Right ventricle myocardium superior (tissue), 1 donor: Measurements from ENCODE around the gene FAM168B. TPM values are rescaled to one million over a fixed set of nuclear protein-coding genes. Genes with fewer than 3 reads are reported as not detected.

Experiments
- ATAC-seq: fragments of 200-7000 bp; cut with Tn5 transposase; one replicate; pipeline ENCODE4 v1.9.1; 2020; ENCODE audit warnings: mild to moderate bottlenecking; ENCODE audit not compliant: poor library complexity
- DNase-seq: peaks from one replicate; pipeline ENCODE4 v3.0.0-alpha.2; 2020
- intact Hi-C: fragments of 100-400 bp; cut with DNase I; formaldehyde crosslinking; loops from one replicate; pipeline ENCODE4 v1.11.2; 2022
- total RNA-seq: library from RNA; stranded (reverse); fragmentation: NEBNext Ultra II Directional; extraction: Animal tissue kit (Norgen Biotek cat#: 25700); gene quantifications from one replicate; pipeline ENCODE4 v1.2.1, GENCODE V29; 2021
- donor health status: DM: no; HTN: yes; CAD: no; lungs with severe emphysema.

The FAM168B gene
- total RNA-seq, 1 donor from 2014 or later, result 83.6 TPM

DNA sequence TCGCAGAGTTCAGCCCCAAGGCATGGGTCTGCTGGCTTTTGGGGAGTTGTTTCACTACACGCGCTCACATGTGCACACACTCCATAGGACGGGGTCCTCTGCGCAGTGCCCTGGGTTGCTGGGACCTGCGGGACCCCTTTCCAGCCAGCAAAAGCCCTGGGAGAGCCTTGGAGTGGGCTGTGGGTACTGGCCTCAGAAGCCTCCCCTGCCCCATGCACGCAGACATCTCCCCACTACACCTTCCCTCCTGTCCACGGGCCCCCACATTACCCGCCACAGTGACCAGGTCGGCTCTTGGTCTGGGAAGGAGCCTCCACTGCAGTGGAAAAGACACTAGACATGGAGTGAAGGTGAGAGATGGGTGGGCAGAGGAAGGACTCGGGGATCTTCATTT is 48.5 kb downstream of the FAM168B start:
- ATAC-seq, result no peak
- intact Hi-C loops, result no loop called here
- no peak for DNase-seq

DNA sequence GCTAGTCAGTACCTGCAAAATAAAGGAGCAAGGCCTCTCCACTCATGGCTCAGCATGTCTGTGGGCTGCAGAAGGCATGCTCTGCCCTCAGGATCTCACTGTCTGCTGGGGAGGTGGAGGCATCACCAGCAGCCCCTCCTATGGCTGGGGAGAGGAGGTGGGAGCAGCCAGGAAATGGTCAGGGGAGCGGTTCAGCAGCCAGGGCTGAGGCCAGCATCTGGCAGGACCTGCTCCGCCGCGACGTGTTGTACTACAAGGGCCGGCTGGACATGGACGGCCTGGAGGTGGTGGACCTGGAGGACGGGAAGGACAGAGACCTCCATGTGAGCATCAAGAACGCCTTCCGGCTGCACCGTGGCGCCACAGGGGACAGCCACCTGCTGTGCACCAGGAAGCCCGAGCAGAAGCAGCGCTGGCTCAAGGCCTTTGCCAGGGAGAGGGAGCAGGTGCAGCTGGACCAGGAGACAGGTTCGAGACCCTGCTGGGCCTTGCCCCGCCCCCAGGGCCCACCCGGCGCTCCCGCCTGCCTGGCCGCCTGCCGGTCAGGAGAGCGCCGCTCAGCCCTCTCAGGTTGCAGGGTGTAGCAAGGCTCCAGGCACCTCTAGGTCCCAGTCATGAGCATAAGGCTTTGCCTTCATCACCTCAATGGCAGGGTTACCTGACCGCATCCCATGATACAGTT is 49.0 kb downstream of the FAM168B start:
- DNase-seq (no peak), ATAC-seq (no peak)
- intact Hi-C loops, result no loop called here

DNA sequence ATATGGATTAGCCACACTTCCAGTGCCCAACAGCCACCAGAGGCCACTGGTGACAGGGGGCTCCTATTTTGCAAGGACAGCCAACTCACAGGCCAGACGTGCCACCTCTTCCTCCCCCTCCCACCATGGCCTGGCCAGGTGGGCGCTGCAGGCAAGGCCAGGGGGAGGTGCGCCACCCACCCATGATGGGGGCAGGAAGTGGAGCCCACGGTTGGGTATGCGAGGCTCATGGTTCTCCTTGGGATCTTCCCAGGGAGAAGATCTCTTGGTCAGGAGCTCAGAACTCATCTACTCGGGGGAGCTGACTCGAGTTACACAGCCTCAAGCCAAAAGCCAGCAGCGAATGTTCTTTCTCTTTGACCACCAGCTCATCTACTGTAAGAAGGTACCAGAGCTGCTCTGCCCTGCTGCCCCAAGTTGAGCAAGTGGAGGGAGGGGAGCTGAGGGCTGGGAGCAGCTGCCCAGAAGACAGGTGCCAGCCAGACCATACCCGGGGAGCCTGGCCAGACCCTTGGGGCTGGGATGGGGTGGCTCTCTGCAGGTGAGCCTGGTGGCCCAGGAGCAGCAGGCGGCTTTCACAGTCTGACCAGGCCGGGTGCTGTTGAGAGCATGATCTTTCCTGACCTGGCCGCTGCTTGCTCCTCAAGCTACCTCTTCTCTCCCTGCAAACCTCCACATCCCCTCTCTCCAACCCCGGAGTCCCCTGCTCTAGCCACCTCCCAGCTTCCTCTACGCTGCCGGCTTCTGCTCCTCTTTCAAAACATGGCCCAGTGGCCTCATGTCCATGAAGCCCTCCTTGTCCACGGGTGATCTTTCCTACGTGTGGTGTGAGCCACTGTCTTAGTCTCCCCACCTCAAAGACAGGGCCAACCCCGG is 49.8 kb downstream of the FAM168B start:
- intact Hi-C loops, result no loop called here
- no peak for ATAC-seq
- DNase-seq, result no peak

DNA sequence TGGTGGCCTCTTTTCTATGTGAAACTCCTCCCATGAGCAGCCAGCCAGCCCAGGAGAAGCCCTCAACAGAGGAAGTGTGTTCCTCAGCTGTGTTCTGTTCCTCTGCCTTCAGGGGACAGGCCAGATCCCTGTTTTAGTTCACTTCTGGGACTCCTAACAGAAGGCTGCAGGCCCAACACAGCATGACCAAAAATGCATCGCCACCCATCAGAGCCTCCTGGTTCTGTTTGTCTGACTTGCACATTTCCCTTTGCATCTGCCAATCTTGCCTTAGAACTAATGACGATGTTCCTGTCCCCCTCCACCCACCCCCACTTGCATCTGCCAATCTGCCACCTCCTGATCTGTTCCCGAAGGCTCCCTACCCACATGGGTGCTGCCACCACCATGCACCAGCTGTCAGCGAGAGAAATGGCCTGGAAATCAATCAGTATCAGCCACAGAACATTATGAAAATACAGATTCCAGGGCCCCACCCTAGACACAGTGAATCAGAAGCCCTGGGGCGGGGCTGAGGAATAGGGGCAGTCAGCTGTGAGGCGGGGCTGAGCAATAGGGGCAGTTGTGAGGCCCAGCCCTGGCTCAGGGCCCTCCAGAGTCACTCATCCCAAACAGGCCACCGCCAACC is 51.0 kb downstream of the FAM168B start:
- DNase-seq, result no peak

DNA sequence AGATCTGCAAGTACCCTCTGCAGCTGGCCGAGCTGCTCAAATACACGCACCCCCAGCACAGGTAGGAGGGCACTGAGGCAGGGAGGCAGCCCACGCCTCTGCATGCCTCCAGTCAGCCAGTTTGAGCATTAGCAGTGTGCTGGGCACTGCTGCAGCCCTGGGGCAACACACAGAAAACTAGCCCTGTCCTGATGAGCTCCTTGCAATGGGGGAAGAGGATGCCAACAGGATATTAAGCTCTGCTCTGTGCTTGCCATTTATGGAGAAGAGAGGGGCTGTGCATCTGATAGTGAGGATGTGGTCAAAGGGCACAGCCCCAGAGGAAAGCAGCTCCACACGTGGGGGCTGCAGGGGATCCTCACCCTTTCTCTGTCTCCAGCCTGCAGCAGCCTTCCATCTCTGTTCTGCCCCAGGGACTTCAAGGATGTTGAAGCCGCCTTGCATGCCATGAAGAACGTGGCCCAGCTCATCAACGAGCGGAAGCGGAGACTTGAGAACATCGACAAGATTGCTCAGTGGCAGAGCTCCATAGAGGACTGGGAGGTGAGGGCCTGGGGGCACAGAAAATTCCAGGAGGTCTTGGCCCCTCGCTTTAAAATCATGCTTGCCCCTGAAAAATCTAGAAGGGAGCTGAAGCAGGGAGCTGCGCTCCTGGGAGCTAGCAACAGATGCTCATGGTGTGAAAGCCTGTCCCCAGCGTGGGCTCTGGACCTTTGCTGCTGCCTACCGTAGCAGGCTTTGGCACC is 51.7 kb downstream of the FAM168B start:
- intact Hi-C loops, result no loop called here
- ATAC-seq, result no peak
- DNase-seq, result no peak

More for the DNA sequence above, 51.0 kb downstream of the FAM168B start:
- ATAC-seq, result no peak
- intact Hi-C loops, result no loop called here

DNA sequence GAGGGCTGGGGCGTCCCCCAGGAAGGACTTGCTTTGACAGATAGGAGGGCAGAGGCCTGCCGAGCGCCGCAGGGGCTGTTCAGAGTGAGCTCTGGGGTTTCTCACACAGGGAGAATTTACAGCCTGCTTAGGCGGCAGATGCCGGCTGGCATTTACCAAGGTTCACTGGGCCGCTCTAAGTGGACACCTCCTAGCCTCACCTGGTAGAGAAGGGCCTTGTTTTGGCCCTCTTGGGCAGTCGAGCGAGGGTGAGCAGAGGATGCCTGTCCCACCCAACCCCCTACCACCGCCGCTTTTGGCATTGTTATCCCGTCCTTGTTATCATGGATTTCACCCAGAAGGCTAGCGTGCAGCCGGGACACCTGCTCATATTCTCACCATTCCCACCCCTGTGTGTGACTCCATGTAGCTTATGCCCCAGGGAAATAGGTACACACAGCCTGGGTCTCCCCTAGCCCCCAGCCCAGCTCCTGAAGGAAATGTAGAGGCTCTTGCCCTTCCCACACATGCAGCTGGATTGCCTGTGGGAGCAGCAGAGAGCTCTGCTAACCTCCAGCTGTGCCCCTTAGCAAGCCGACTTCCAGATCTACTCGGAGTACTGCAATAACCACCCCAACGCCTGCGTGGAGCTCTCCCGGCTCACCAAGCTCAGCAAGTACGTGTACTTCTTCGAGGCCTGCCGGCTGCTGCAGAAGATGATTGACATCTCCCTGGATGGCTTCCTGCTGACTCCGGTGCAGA is 52.4 kb downstream of the FAM168B start:
- no peak for DNase-seq
- no peak for ATAC-seq
- intact Hi-C loops, result no loop called here

DNA sequence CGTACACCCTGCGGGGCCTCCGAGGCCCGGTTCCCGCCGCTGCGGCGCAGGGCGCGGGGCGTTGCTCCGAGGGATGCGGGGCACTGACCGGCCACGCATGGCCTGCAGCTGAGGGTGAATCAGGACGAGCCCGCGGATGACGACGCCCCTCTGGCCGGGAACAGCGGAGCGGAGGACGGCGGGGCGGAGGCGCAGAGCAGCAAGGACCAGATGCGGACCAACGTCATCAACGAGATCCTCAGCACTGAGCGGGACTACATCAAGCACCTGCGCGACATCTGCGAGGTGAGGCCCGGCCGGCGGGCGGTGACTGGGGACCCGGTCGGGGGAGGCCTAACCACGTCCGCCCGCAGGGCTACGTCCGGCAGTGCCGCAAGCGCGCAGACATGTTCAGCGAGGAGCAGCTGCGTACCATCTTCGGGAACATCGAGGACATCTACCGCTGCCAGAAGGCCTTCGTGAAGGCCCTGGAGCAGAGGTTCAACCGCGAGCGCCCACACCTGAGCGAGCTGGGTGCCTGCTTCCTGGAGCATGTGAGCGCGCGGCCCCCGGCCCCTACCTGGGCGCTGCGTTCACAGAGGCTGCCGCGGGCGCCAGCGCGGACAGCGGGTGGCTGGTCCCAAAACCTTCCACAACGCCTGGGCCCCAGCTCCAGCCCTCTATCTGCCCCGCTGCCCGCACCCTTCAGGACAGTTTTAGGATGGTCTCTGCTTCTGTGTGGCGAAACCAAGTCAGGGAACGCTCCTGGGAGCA is 53.2 kb downstream of the FAM168B start:
- ATAC-seq, result no peak
- no peak for DNase-seq
- intact Hi-C loops, result no loop called here

DNA sequence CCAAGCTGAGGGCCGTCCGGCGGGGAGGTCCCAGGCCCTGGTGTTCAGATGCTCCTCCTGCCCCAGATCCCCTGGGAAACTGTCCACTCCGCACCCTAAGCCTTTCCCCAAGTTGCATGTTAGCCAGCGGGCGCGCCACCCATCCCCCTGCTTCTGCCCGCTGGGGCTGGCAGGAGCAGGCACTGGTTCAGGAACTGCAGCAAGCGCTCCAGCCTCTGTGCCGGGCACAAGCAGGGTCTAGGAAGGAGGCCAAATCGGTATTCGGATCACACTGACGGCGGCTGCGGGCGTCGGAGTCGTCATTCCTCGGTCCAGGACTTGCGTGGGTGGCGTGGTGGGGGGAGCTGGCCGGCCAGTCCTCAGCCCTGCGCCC is 53.7 kb downstream of the FAM168B start:
- intact Hi-C loops, result no loop called here
- DNase-seq, result no peak
- ATAC-seq, result no peak

DNA sequence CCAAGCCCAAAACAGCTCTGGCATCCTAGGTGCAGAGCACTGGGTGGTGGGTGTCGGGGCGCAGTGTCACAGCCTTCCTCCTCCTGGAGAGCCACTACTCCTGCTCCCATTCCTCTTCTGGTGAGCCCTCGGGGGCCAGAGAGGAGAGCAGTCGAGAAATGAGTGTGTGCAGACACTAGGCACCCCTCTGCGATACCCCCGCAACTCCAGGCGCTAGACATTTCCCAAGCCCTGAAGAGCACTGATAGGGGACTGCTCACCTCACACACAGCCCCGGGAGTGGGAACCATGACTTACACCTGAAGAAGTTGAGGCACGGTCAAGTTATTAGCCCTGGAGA is 54.2 kb downstream of the FAM168B start:
- DNase-seq (no peak), ATAC-seq (no peak)

DNA sequence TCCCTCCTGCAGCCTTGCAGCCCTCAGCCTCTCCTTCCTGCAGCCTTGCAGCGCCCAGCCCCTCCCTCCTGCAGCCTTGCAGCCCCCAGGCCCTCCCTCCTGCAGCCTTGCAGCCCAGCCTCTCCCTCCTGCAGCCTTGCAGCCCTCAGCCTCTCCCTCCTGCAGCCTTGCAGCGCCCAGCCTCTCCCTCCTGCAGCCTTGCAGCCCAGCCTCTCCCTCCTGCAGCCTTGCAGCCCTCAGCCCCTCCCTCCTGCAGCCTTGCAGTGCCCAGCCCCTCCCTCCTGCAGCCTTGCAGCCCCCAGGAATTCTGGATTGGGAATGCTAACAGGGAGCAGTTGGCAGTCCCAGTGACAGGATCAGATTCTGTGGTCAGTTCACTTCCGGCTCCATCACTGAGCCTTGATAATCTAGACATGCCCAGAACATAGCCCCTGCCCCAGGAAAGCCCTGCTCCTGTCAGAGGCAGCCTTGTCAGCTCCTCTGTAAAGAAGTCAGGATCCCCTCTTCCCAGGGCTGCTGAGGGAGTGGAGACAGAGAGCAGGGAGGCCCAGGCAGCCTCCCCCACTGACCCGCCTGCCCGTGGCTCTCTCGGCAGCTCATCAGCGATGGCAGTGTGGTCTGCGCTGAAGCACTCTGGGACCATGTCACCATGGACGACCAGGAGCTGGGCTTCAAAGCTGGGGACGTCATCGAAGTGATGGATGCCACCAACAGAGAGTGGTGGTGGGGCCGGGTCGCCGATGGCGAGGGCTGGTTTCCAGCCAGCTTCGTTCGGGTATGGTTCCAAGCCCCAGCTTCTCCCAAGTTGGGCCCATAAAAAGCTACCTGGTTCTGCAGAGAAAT is 54.8 kb downstream of the FAM168B start:
- intact Hi-C loops, result no loop called here
- no peak for DNase-seq
- ATAC-seq, result no peak

More for the DNA sequence above, 54.2 kb downstream of the FAM168B start:
- intact Hi-C loops, result no loop called here

DNA sequence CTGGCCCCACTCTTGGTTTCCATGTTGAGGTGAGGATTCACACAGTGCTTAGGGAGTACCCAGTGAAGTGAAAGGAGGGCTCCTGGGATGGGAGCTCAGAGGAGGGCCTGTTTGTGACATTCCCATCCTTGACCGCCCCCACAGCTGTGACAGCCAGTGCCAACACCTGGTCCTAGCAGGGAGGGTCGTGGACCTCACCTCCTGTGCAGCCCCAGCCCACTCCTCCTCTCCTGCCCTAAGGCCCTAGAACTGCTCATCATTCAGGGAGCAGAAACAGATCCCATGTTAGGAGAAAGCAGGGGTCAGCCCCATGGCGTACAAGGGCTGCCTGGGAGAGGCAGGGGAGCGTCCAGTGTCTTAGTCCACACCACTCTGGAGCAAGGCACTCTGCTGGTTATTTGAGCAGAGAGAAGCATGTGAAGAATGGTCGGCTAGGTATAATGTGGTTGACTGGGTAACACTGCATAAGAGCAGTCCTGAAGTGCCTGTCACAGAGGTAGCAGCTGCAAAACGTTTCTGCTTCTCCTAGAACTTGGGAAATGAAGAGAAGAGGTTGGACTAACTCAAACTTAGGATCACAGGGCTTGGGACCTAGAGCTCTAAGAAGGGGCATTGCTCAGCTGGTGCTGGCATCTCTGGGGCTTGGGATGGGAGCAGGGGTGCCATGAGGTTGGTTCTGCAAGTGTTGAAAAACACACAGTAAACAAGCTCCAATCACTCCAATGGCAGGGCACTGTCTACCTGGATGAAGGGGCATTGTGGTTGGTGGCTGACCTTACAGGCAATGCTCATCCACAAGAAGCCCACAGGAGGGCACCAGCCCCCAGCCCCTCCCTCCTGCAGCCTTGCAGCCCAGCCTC is 55.6 kb downstream of the FAM168B start:
- no peak for DNase-seq
- no peak for ATAC-seq
- intact Hi-C loops, result no loop called here

DNA sequence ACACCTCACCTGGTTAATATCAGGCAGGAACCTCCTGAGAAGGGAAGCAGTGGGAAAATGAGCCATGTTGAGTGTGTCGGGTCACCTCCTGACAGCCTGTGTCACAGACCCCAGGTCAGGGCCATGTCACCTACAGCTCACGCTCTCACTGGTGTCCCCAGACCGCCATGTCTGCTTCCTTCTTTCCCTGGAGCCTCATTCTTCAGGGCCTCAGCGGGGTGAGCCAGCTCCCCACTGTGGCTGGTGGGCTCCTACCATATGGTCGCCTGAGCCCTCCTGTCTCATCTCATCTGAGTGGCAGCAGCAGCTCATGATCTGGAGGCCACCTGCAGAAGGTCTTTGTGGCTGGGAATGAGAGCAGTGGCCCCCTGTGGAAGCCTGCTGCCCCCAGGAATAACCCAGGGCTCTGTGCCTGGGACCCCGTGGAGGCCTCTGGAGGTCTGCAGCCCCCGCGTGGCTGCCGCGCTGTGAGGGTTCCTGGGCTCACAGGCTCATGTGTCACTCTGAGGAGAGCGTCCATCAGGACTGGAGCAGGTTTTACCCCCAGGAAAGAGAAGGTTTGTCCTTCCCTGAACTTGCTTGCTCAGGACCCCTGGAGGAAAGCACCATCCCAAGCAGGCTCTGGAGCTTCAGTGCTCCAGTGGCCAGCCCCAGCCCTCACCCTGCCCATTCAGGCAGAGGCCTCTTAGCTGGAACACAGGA is 56.4 kb downstream of the FAM168B start:
- ATAC-seq (no peak), DNase-seq (no peak)
- intact Hi-C loops, result no loop called here

DNA sequence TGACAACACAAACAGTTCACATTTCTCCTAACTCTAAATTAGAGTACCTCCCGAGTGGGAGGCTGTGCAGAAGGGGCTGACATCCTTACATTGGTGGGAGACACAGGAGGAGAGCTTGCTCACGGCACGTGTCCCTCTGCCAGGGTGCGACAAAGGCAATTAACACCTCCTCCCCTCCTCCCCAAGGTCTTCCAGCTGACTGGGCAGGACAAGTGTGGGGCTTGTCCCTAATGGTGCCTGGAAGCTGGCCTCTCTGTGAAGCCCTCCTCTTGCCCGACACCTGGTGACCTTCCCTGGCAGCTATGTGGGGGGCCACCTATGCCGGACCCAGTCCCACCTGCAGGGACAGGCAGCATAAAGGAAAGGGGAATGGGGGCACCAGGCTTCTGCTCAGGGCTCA is 57.0 kb downstream of the FAM168B start:
- DNase-seq, result no peak
- intact Hi-C loops, result no loop called here
- ATAC-seq, result no peak

DNA sequence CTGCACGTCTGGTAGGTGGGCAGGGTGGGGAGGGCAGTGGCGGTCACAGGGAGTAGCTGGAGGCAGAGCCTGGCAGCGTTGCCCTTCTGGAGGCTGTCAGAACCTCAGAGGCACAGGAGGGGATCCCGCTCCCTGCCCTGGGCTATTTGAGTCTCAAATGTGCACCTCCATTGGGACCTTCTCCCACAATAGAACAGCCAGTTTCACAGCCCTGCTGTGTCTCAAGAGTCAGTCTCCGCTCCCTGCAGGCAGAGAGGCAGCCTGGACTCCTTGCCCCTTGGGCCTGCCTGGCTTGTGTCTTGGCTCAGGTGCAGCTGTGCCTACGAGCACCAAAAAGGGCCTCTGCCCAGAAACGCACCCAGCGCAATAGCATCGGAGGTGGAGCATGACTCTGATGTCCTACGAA is 57.4 kb downstream of the FAM168B start:
- intact Hi-C loops, result no loop called here
- ATAC-seq (no peak), DNase-seq (no peak)

DNA sequence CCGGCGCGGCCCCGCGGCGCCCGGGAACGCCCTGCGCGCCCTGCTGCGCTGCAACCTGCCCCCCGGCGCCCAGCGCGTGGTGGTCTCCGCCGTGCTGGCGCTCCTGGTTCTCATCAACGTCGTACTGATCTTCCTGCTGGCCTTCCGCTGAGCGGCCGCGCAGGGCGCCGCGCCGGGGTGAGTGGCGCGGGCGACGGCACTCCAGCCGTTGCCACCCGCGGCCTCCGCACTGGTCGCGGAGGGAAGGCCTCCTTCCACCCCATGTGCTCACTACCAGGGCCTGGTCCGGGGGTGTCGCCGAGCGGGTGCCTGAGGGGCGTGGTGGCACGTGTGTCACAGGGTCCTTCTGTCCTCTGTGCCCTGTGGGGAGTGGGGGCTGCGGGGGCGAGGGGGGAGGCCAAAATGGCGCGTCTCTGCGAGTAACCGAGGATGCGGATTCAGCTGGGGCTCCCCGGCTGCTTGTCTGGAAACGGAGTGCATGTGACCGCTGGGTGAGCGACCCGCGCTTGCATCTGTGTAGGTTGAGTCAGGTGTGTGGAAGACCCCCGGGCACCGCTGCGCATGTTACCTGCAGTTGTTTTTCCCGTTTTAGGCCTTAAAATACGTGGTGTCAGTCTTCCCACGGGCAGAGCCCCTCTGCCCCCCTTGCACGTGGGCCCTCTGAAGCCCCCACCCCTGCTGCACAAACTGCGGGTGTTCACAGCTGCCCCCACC is 58.0 kb downstream of the FAM168B start:
- DNase-seq (no peak), ATAC-seq (no peak)
- intact Hi-C loops, result no loop called here
